ENCODE measurements around the gene MFSD6L.

DNA sequence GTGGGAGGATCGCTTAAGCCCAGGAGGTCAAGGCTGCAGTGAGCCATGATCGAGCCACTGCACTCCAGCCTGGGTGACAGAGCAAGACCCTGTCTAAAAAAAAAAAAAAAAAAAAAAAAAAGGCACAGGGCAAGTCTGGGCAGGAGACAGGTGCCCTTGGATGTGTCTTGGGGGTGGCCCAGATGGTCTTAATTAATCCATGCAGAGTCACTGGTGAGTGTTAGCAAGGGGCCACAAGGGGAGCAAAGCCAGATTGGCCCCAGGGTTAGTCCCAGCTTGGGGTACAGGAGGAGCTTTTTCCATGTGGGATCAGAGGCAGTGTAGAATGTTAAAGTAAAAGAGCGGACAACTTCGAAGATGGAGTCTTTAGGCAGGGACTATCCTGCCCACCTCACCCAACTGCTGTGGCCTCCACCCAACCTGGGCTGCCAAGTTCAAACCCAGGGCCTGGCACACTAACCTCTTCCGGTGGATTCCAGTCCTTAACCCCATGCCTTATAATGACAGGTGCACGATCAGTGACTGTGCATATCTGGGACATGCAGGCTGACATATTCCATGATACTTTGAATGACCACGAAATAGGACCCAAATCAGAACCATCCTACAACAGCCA lies 32.2 kb upstream of the MFSD6L start:
- TF ChIP-seq POLR2A (IDR thresholded peaks at IDR 0.05), result no peak
- TF ChIP-seq, protein P1, sequence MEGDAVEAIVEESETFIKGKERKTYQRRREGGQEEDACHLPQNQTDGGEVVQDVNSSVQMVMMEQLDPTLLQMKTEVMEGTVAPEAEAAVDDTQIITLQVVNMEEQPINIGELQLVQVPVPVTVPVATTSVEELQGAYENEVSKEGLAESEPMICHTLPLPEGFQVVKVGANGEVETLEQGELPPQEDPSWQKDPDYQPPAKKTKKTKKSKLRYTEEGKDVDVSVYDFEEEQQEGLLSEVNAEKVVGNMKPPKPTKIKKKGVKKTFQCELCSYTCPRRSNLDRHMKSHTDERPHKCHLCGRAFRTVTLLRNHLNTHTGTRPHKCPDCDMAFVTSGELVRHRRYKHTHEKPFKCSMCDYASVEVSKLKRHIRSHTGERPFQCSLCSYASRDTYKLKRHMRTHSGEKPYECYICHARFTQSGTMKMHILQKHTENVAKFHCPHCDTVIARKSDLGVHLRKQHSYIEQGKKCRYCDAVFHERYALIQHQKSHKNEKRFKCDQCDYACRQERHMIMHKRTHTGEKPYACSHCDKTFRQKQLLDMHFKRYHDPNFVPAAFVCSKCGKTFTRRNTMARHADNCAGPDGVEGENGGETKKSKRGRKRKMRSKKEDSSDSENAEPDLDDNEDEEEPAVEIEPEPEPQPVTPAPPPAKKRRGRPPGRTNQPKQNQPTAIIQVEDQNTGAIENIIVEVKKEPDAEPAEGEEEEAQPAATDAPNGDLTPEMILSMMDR (IDR thresholded peaks at IDR 0.05), result no peak
